ENCODE results near the gene SPATA33.
A peak's percentile ranks its signal among the peaks of the same experiment; 100 is the strongest.

SPATA33 gene

GRCh38 chr16:89615176-89615575 is 42.5 kb upstream of the SPATA33 start:
- TF ChIP-seq CTCF (conservative IDR thresholded peaks at IDR 0.05; ENCODE audit: low read depth, low read length), result no peak
- no peak for DNase-seq (ENCODE audit: low read depth)
- H3K4me3 ChIP-seq (ENCODE audit: low read length), result no peak overlapping the region

GRCh38 chr16:89615596-89616090 is 42.0 kb upstream of the SPATA33 start:
- no peak overlapping the region for H3K4me3 ChIP-seq (ENCODE audit: low read length)
- no peak for DNase-seq (ENCODE audit: low read depth)
- TF ChIP-seq CTCF (conservative IDR thresholded peaks at IDR 0.05; ENCODE audit: low read depth, low read length), result peak; percentile 71

- TF ChIP-seq CTCF (conservative IDR thresholded peaks at IDR 0.05; ENCODE audit: low read depth, low read length), result no peak
- no peak overlapping the region for H3K4me3 ChIP-seq (ENCODE audit: low read length)
- no peak for DNase-seq (ENCODE audit: low read depth)
Observed at GRCh38 chr16:89616623-89617022, 41.0 kb upstream of the SPATA33 start.

- TF ChIP-seq CTCF (conservative IDR thresholded peaks at IDR 0.05; ENCODE audit: low read depth, low read length), result no peak
- no peak for DNase-seq (ENCODE audit: low read depth)
- no peak overlapping the region for H3K4me3 ChIP-seq (ENCODE audit: low read length)
Observed at GRCh38 chr16:89617036-89617435, 40.6 kb upstream of the SPATA33 start.

GRCh38 chr16:89618109-89618998 is 39.3 kb upstream of the SPATA33 start:
- no peak overlapping the region for H3K4me3 ChIP-seq (ENCODE audit: low read length)
- no peak for TF ChIP-seq CTCF (conservative IDR thresholded peaks at IDR 0.05; ENCODE audit: low read depth, low read length)
- DNase-seq (ENCODE audit: low read depth), result no peak

- no peak for DNase-seq (ENCODE audit: low read depth)
- no peak overlapping the region for H3K4me3 ChIP-seq (ENCODE audit: low read length)
- TF ChIP-seq CTCF (conservative IDR thresholded peaks at IDR 0.05; ENCODE audit: low read depth, low read length), result no peak
Observed at GRCh38 chr16:89619840-89620239, 37.8 kb upstream of the SPATA33 start.

GRCh38 chr16:89620406-89620841 is 37.2 kb upstream of the SPATA33 start:
- no peak for DNase-seq (ENCODE audit: low read depth)
- no peak for TF ChIP-seq CTCF (conservative IDR thresholded peaks at IDR 0.05; ENCODE audit: low read depth, low read length)
- no peak overlapping the region for H3K4me3 ChIP-seq (ENCODE audit: low read length)
